Measurements from ENCODE around the gene RFX6.
"Not testable (repeated sequence)": the region's sequence is repeated elsewhere in the genome, so short reads cannot be mapped to it uniquely, and the experiment has no call there.

RFX6 gene, protein sequence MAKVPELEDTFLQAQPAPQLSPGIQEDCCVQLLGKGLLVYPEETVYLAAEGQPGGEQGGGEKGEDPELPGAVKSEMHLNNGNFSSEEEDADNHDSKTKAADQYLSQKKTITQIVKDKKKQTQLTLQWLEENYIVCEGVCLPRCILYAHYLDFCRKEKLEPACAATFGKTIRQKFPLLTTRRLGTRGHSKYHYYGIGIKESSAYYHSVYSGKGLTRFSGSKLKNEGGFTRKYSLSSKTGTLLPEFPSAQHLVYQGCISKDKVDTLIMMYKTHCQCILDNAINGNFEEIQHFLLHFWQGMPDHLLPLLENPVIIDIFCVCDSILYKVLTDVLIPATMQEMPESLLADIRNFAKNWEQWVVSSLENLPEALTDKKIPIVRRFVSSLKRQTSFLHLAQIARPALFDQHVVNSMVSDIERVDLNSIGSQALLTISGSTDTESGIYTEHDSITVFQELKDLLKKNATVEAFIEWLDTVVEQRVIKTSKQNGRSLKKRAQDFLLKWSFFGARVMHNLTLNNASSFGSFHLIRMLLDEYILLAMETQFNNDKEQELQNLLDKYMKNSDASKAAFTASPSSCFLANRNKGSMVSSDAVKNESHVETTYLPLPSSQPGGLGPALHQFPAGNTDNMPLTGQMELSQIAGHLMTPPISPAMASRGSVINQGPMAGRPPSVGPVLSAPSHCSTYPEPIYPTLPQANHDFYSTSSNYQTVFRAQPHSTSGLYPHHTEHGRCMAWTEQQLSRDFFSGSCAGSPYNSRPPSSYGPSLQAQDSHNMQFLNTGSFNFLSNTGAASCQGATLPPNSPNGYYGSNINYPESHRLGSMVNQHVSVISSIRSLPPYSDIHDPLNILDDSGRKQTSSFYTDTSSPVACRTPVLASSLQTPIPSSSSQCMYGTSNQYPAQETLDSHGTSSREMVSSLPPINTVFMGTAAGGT

DNA sequence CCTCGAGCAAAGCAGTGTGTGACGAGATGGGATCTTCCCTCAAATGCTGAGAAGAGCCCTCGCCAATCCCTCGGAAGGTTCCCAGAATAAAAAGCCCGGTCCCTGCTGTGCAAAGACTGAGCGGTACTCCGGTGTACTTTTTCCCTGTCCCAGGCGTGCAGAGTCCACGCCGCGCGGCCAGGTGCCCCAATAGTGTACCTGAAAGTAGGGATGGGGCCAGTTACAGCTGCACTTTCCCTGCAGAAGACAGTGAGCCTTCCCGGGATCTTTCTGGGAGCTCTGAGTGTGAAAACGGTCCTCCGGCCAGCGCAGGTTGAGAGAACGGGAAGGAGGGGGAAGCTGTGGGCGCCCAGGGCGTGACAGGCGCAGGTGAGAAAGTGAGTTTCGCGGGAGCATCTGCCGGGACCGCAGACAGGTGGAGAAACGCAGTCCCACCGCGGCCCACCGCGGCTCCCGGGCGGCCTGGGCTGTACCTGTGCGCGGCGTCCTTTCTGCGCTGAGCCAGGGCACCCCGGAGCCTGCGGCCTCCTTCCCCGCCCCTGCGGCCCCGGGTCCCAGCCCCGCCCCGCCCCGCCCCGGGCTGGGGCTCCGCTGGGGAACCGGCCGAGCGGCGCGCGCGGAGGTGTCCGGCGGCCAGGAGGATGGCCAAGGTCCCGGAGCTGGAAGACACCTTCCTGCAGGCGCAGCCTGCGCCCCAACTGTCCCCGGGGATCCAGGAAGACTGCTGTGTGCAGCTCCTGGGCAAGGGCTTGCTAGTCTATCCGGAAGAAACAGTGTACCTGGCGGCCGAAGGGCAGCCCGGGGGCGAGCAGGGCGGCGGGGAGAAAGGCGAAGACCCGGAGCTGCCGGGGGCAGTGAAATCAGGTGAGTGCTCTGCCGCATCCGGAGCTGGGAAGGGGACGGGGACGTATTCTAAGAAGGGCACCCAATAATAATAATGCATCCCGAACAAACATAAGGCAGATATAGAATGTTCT is at the start of gene RFX6:
TSS of gene RFX6 (plus strand) at position 608 of the 977 bp plus-strand sequence. CDS start at position 642, 34 bp downstream.
- Histone ChIP-seq H3K9me3 (peaks cover 0 to 7% (median 0%) of the 10 kb centered on the region in 3 donors), H3K27ac (no peak within 1 kb of the TSS), H3K36me3 (no peaks in the 10 kb centered on the region), H3K27me3 (peaks cover 2 to 22% of the 10 kb centered on the region in 2 donors), H3K4me3 (peak within 1 kb of the TSS in 1 of 2 donors; percentile 38), H3K4me1 (peaks cover 0 to 15% (median 10%) of the 10 kb centered on the region in 4 donors)
- no peak for DNase-seq
- TF ChIP-seq, protein P1, sequence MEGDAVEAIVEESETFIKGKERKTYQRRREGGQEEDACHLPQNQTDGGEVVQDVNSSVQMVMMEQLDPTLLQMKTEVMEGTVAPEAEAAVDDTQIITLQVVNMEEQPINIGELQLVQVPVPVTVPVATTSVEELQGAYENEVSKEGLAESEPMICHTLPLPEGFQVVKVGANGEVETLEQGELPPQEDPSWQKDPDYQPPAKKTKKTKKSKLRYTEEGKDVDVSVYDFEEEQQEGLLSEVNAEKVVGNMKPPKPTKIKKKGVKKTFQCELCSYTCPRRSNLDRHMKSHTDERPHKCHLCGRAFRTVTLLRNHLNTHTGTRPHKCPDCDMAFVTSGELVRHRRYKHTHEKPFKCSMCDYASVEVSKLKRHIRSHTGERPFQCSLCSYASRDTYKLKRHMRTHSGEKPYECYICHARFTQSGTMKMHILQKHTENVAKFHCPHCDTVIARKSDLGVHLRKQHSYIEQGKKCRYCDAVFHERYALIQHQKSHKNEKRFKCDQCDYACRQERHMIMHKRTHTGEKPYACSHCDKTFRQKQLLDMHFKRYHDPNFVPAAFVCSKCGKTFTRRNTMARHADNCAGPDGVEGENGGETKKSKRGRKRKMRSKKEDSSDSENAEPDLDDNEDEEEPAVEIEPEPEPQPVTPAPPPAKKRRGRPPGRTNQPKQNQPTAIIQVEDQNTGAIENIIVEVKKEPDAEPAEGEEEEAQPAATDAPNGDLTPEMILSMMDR (IDR thresholded peaks at IDR 0.05), result no peak
- intact Hi-C loops (cut with DNase I; ENCODE audit: low total_unique reads), result no loop called here

DNA sequence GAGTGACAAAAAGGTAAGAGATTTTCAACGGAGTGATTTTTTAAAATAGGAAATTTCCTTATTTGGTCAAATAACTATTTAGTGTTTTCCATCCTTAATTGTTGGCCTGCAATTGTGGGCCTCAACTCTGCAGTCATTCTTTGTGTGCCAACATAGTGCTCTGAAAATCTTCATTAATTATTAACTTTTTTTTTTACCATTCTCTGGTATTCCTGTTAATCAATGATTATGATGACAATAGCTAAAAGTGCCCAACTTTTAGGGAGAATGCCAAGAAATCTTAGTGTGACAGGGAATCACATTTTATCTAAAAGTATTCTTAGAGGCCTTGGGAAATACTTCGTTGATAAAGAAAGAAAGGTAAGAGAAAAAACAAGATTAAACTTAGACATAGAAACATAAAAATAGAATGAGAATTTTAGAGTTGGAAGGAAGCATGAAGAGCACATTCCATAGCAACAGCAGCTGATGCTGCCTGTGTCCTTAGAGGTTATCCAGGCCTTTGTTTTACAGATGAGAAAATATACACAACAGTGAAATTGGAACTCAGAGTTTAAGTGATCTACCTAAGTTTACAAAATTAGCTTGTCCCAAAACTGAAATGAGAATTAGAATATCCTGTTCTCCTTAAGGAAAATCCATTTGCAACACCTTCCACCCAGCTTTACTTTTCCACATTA is 49.3 kb upstream of the RFX6 start:
- TF ChIP-seq, protein P1 (IDR thresholded peaks at IDR 0.05), result no peak
- Histone ChIP-seq H3K27ac (no peak overlapping the region), H3K27me3 (no peaks in the 10 kb centered on the region), H3K9me3 (peaks cover 0 to 5% (median 3%) of the 10 kb centered on the region in 3 donors), H3K4me3 (no peak overlapping the region), H3K4me1 (no peaks in the 10 kb centered on the region), H3K36me3 (no peaks in the 10 kb centered on the region)
- no peak for DNase-seq
- intact Hi-C loops (cut with DNase I; ENCODE audit: low total_unique reads), result no loop called here

DNA sequence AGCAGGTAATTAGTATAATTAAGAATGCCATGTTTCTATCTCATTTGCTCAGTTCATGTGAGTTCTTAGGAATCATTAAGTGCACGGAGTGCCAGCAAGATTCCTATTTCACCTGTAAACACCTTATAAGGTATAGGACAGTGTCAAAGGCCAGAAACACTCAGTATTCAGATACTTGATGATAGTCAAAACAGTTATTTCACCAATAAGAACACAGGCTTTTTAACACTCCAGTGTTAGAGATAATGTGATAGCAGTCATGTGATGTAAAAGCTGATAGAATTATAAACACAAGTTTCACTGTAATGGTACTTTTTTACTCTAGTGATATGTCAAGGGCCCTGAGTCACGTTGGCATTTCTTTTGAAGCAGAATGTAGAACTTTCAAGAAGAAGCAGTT is 48.1 kb upstream of the RFX6 start, which contains the start of gene GPRC6A:
TSS of gene GPRC6A (minus strand) at position 101 of the 400 bp plus-strand sequence. CDS start at position 31, 70 bp downstream.
- Histone ChIP-seq H3K4me1 (no peaks in the 10 kb centered on the region), H3K27me3 (no peaks in the 10 kb centered on the region), H3K36me3 (no peaks in the 10 kb centered on the region), H3K4me3 (no peak within 1 kb of the TSS), H3K9me3 (no peaks in the 10 kb centered on the region), H3K27ac (no peak within 1 kb of the TSS)
- DNase-seq, result no peak
- TF ChIP-seq, protein P1 (IDR thresholded peaks at IDR 0.05), result no peak
- intact Hi-C loops (cut with DNase I; ENCODE audit: low total_unique reads), result no loop called here

DNA sequence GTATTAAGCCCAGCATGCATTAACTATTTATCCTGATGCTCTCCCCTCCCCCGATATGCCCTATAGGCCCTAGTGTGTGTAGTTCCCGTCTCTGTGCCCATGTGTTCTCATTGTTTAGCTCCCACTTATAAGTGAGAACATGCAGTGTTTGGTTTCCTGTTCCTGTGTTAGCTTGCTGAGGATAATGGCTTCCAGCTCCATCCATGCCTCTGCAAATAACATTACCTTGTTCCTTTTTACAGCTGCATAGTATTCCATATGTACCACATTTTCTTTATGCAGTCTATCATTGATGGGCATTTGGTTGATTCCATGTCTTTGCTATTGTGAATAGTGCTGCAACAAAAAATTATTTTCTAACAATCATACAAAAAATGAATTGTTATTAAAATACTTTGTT is 42.5 kb upstream of the RFX6 start:
- H3K36me3 ChIP-seq, H3K27me3 ChIP-seq: not testable (repeated sequence)

DNA sequence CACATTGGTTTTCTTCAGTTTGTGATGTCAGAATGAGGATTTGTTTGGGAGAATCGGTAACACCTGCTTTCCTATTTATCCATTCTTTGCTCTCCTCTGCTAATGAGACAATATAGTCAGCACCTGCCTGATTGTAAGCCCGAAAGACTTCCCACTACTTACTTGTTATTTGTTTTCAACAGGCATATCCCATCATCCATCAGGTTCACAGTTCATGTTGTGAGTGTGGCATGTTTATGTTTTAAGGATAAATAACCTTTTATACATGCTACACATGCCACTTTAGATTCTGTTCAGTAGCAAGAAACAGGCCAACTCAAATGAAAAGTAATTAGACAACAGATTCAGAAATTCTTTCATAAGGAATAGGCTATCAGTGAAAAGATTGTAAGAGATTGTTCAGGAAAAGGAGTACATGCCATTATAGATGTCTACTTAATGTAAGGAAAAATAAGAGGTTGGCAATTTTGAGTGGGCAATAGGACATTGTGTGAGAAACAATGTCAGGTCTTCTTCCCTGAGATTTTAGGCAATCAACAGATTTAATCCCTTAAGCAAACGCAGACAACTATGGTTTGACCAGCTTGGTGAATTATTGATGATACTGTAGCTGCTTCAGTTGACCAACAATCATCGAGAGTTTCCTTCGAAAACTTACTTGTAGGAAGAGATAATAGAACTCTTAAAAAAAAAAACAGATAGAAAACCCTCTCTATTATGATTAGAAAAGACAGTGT is 40.3 kb upstream of the RFX6 start:
- Histone ChIP-seq H3K36me3 (no peaks in the 10 kb centered on the region), H3K4me1 (no peaks in the 10 kb centered on the region), H3K9me3 (no peaks in the 10 kb centered on the region), H3K4me3 (no peak overlapping the region), H3K27ac (no peak overlapping the region), H3K27me3 (no peaks in the 10 kb centered on the region)
- intact Hi-C loops (cut with DNase I; ENCODE audit: low total_unique reads), result no loop called here
- no peak for DNase-seq
- TF ChIP-seq, protein P1 (IDR thresholded peaks at IDR 0.05), result no peak

More for the DNA sequence above, 42.5 kb upstream of the RFX6 start:
- H3K4me3 ChIP-seq; H3K4me1 ChIP-seq; intact Hi-C loops (cut with DNase I; ENCODE audit: low total_unique reads); H3K9me3 ChIP-seq; H3K27ac ChIP-seq; DNase-seq: not testable (repeated sequence)

All from tibial artery (tissue), 4 donors.